Duodenal mucosa (tissue), 2 donors: ENCODE measurements around the gene DTX1.

Experiments used
- H3K27ac ChIP-seq: one replicate; pipeline ENCODE4 v1.7.0; 2013; ENCODE audit warnings: low read depth, low read length
- H3K27me3 ChIP-seq, 2 donors: one replicate each; pipeline ENCODE4 v1.7.0; 2013; ENCODE audit warnings: low read length in 2 of 2, control low read depth in 1 of 2; ENCODE audit not compliant: insufficient read depth in 2 of 2, control insufficient read depth in 1 of 2
- H3K36me3 ChIP-seq, 2 donors: one replicate each; pipeline ENCODE4 v1.7.0; 2013; ENCODE audit warnings: low read length in 2 of 2, control low read depth in 1 of 2; ENCODE audit not compliant: insufficient read depth in 2 of 2, control insufficient read depth in 1 of 2
- H3K4me1 ChIP-seq, 2 donors: one replicate each; pipeline ENCODE4 v1.7.0; 2013; ENCODE audit warnings: low read length in 2 of 2, control low read depth in 1 of 2; ENCODE audit not compliant: insufficient read depth in 2 of 2, control insufficient read depth in 1 of 2
- H3K4me3 ChIP-seq, 2 donors: one replicate each; pipeline ENCODE4 v1.7.0; 2013; ENCODE audit warnings: low read length in 2 of 2, low read depth in 1 of 2
- H3K9ac ChIP-seq, 2 donors: one replicate each; pipeline ENCODE4 v1.7.0; 2013; ENCODE audit warnings: low read length in 2 of 2, low read depth in 1 of 2
- H3K9me3 ChIP-seq, 2 donors: one replicate each; pipeline ENCODE4 v1.7.0; 2013; ENCODE audit warnings: low read length in 2 of 2, control low read depth in 1 of 2; ENCODE audit not compliant: control insufficient read depth in 1 of 2

Gene DTX1

GRCh38 chr12:113094738-113095137 is 38.2 kb downstream of the DTX1 start:
- Histone ChIP-seq H3K27me3 (peaks cover 0 to 8% of the 10 kb centered on the region in 2 donors), H3K9me3 (no peaks in the 10 kb centered on the region)

GRCh38 chr12:113095405-113095804 is 38.9 kb downstream of the DTX1 start:
- Histone ChIP-seq H3K4me1 (peaks cover 3 to 5% of the 10 kb centered on the region in 2 donors), H3K9ac (no peak overlapping the region), H3K27me3 (peaks cover 0 to 8% of the 10 kb centered on the region in 2 donors), H3K4me3 (no peak overlapping the region), H3K36me3 (peaks cover 0 to 3% of the 10 kb centered on the region in 2 donors), H3K9me3 (no peaks in the 10 kb centered on the region), H3K27ac (no peak overlapping the region)

More at GRCh38 chr12:113094738-113095137, 38.2 kb downstream of the DTX1 start:
- Histone ChIP-seq H3K36me3 (peaks cover 0 to 3% of the 10 kb centered on the region in 2 donors), H3K9ac (no peak overlapping the region), H3K4me1 (peaks cover 3 to 5% of the 10 kb centered on the region in 2 donors), H3K4me3 (no peak overlapping the region), H3K27ac (no peak overlapping the region)

DNA sequence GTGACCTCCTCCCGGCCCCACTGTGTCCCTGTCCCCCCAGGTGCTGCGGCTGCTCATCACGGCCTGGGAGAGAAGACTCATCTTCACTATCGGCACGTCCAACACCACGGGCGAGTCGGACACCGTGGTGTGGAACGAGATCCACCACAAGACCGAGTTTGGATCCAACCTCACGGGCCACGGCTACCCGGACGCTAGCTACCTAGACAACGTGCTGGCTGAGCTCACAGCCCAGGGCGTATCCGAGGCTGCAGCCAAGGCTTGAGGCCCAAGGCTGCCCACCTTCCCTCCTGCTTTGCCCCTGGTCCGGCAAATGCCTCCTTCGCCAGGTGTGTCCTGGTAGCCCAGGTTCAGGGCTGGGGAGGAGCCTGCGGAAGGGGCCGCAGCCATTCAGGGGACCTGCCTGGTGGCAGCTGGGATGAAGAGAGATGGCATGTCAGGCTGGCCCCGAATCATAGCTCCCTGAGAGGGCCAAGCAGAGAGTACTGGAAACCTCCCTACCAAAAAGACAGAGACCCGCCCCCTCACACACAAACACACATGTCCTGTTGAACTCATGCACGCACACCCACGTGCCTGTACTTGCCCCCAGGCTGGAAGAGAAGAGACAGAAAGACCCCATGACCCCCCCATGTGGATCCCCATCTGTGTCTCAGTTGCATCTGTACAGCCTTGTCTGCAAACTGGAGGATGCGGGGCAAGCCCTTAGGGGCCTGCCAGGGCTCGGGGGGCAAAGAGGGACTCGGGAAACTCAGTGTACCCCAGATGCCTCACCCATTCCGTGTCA is 40.3 kb downstream of the DTX1 start:
- peaks cover 3 to 5% of the 10 kb centered on the region in 2 donors for H3K4me1 ChIP-seq
- no peaks in the 10 kb centered on the region for H3K36me3 ChIP-seq
- no peak overlapping the region for H3K4me3 ChIP-seq
- H3K9me3 ChIP-seq: no peaks in the 10 kb centered on the region
- no peak overlapping the region for H3K9ac ChIP-seq
- H3K27ac ChIP-seq: no peak overlapping the region
- H3K27me3 ChIP-seq: peaks cover 0 to 3% of the 10 kb centered on the region in 2 donors

DNA sequence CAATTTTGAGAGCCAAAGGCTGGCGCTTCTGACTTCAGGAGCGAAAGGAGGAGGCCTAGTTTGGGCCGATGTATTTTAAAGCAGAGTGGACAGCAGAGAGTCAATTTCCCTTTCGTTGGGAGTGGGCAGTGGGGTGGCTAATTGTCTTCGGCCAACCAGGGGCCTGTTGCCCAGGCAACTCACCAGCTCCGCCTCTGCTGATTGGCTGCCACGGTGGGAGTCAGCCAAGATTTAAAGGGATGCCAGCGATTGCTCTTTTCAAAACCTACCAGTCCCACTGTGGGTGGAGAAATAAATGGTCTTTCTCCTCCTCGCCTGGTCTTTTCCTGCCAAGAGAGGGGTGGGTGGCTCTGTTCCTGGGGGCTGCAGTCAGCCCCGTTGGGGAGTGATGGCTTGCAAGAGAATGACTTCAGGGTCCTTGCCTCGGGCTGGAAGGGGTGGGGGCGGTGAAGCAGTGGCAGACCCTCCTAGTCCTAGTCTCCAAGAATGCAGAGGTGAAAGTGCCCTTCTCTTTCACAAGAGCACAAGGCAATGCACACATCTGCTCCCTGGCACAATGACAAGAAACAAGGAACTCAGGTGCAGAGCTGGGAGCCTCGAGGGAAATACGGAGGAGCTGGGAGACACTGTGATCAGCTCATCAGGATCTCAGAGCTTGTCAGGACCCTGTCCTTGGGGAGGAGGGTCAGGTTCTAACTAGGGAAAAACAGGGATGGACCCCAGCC is 41.3 kb downstream of the DTX1 start:
- no peak overlapping the region for H3K9ac ChIP-seq
- H3K36me3 ChIP-seq: no peaks in the 10 kb centered on the region
- H3K9me3 ChIP-seq: no peaks in the 10 kb centered on the region
- H3K4me3 ChIP-seq: no peak overlapping the region
- peaks cover 3 to 5% of the 10 kb centered on the region in 2 donors for H3K4me1 ChIP-seq
- peaks cover 0 to 3% of the 10 kb centered on the region in 2 donors for H3K27me3 ChIP-seq
- H3K27ac ChIP-seq: no peak overlapping the region

DNA sequence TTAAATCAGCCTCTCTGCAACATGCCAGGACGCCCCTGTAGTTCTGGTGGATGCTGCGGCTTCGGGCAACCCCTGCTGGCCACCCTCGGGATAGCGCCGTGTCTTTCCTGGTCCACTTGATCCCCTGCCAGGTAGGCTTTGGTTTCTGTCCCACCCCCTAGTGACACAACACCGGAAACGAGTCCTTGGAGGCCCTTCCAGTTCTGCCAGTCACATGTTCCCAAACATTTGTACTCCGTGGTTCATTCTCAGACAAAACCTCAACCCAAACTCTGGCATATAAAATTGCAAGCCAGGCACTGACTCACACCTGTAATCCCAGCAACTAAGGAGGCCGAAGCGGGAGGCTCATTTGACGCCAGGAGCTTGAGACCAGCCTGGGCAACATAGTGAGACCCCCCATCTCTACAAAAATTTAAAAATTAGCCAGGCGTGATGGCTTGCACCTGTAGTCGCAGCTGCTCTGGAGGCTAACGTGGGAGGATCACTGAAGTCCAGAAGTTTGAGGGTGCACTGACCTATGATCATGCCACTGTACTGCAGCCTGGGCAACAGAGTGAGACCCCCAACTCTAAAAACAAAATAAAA is 42.0 kb downstream of the DTX1 start:
- Histone ChIP-seq H3K4me1 (peaks cover 3 to 5% of the 10 kb centered on the region in 2 donors), H3K36me3 (no peaks in the 10 kb centered on the region), H3K27ac (no peak overlapping the region), H3K27me3 (peaks cover 0 to 2% of the 10 kb centered on the region in 2 donors), H3K9ac (no peak overlapping the region), H3K9me3 (no peaks in the 10 kb centered on the region), H3K4me3 (no peak overlapping the region)

- Histone ChIP-seq H3K4me3 (no peak overlapping the region), H3K9me3 (no peaks in the 10 kb centered on the region), H3K36me3 (no peaks in the 10 kb centered on the region), H3K9ac (no peak overlapping the region), H3K27me3 (peaks cover 0 to 4% of the 10 kb centered on the region in 2 donors), H3K27ac (no peak overlapping the region), H3K4me1 (peaks cover 3 to 9% of the 10 kb centered on the region in 2 donors)
Observed at GRCh38 chr12:113099364-113099763, 42.8 kb downstream of the DTX1 start.

GRCh38 chr12:113099764-113100163 is 43.2 kb downstream of the DTX1 start:
- Histone ChIP-seq H3K27ac (no peak overlapping the region), H3K27me3 (peaks cover 0 to 4% of the 10 kb centered on the region in 2 donors), H3K4me3 (no peak overlapping the region)

DNA sequence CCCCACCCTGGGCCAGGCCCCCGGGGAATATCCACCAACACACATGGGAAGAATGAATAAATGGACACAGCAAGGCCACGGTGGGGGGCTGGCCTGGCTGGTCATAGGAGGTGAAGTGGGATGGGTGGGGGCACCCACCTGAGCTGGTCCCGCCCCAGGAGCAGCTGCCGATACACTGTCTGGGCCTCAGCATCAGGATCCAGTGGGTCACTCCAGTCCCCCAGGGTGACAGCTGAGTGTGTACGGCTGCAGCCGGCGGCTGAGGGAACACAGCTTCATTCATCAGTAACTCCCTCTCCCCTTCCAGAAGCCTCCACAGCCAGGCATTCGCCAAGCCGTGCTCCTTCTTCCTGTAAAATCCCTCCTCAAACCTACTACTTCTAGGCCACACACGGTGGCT is 45.2 kb downstream of the DTX1 start:
- peaks cover 0 to 9% of the 10 kb centered on the region in 2 donors for H3K4me1 ChIP-seq
- H3K36me3 ChIP-seq: no peaks in the 10 kb centered on the region
- no peak overlapping the region for H3K4me3 ChIP-seq
- H3K9me3 ChIP-seq: no peaks in the 10 kb centered on the region
- H3K27me3 ChIP-seq: peaks cover 0 to 4% of the 10 kb centered on the region in 2 donors
- no peak overlapping the region for H3K9ac ChIP-seq
- no peak overlapping the region for H3K27ac ChIP-seq

More at GRCh38 chr12:113099764-113100163, 43.2 kb downstream of the DTX1 start:
- no peaks in the 10 kb centered on the region for H3K9me3 ChIP-seq
- no peaks in the 10 kb centered on the region for H3K36me3 ChIP-seq
- no peak overlapping the region for H3K9ac ChIP-seq
- peaks cover 3 to 9% of the 10 kb centered on the region in 2 donors for H3K4me1 ChIP-seq

GRCh38 chr12:113102811-113103210 is 46.3 kb downstream of the DTX1 start:
- Histone ChIP-seq H3K36me3 (no peaks in the 10 kb centered on the region), H3K27me3 (peaks cover 0 to 4% of the 10 kb centered on the region in 2 donors), H3K4me1 (peaks cover 0 to 9% of the 10 kb centered on the region in 2 donors), H3K9me3 (no peaks in the 10 kb centered on the region), H3K9ac (no peak overlapping the region), H3K4me3 (no peak overlapping the region), H3K27ac (no peak overlapping the region)
